ENCODE data around the gene PTPRN2. TPM values are rescaled to one million over a fixed set of nuclear protein-coding genes. Genes with fewer than 3 reads are reported as not detected.

Gene PTPRN2
- total RNA-seq, 1 experiment from 2014 or later, result 2.1 TPM

DNA sequence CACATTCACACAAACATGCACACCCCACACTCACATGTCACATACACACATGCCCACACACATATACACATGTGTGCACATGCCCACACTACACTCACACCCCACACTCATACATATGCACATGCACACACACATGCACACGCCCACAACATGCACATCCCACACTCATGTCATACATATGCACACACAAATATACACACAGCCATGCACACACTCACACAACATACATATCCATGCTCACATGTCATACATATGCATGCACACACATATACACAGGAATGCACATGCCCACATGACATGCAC, 1031.0 kb downstream of the PTPRN2 start:
- Histone ChIP-seq H3K4me3 (replicated peaks in 1 of 2; ENCODE audit: low read depth in 1 of 2, low read length in 2 of 2) (no peak overlapping the region), H3K4me2 (ENCODE audit: low read length) (no peak overlapping the region), H3K79me2 (ENCODE audit: insufficient read depth, low read length) (no peaks in the 10 kb centered on the region), H3K36me3 (ENCODE audit: control insufficient read depth in 1 of 2, insufficient read depth in 2 of 2, low read length in 2 of 2) (no peaks in the 10 kb centered on the region), H3K4me1 (ENCODE audit: control insufficient read depth in 1 of 2, insufficient read depth in 2 of 2, low read length in 2 of 2) (no peaks in the 10 kb centered on the region), H3K9me2 (ENCODE audit: insufficient read depth) (no peaks in the 10 kb centered on the region), H3K9ac (ENCODE audit: low read length) (no peak overlapping the region), H3K27ac (ENCODE audit: low read depth, low read length) (no peak overlapping the region), H3K9me3 (ENCODE audit: control insufficient read depth in 1 of 2, insufficient read depth in 1 of 2, low read depth in 1 of 2, low read length in 2 of 2) (no peaks in the 10 kb centered on the region), H4K20me1 (ENCODE audit: insufficient read depth) (no peaks in the 10 kb centered on the region), H3K27me3 (ENCODE audit: insufficient read depth, low read length) (no peaks in the 10 kb centered on the region), H2AFZ (ENCODE audit: low read depth, low read length, poor library complexity, severe bottlenecking) (no peak overlapping the region)
- CTCF ChIA-PET, result no interaction called here
- intact Hi-C loops (cut with micrococcal nuclease), result no loop called here
- no peak for DNase-seq (ENCODE audit: low read depth, low spot score)
- RAD21 ChIA-PET (ENCODE audit: low non-redundant PET in 1 of 2, low total read pairs in 2 of 2, uncharacterized antibody in 2 of 2, unreplicated experiment in 2 of 2), result no interaction called here
- no TSS peak for BruUV-seq (replicated peaks)
- POLR2A ChIA-PET, result no interaction called here
- ATAC-seq, result no peak
- no peak for TF ChIP-seq SP1 (IDR thresholded peaks at IDR 0.05; ENCODE audit: low read depth)
- TF ChIP-seq, protein P1, sequence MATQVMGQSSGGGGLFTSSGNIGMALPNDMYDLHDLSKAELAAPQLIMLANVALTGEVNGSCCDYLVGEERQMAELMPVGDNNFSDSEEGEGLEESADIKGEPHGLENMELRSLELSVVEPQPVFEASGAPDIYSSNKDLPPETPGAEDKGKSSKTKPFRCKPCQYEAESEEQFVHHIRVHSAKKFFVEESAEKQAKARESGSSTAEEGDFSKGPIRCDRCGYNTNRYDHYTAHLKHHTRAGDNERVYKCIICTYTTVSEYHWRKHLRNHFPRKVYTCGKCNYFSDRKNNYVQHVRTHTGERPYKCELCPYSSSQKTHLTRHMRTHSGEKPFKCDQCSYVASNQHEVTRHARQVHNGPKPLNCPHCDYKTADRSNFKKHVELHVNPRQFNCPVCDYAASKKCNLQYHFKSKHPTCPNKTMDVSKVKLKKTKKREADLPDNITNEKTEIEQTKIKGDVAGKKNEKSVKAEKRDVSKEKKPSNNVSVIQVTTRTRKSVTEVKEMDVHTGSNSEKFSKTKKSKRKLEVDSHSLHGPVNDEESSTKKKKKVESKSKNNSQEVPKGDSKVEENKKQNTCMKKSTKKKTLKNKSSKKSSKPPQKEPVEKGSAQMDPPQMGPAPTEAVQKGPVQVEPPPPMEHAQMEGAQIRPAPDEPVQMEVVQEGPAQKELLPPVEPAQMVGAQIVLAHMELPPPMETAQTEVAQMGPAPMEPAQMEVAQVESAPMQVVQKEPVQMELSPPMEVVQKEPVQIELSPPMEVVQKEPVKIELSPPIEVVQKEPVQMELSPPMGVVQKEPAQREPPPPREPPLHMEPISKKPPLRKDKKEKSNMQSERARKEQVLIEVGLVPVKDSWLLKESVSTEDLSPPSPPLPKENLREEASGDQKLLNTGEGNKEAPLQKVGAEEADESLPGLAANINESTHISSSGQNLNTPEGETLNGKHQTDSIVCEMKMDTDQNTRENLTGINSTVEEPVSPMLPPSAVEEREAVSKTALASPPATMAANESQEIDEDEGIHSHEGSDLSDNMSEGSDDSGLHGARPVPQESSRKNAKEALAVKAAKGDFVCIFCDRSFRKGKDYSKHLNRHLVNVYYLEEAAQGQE (IDR thresholded peaks at IDR 0.05; ENCODE audit: low read depth), result no peak
- TF ChIP-seq FOSL1 (IDR thresholded peaks at IDR 0.05; ENCODE audit: low read depth), result no peak

DNA sequence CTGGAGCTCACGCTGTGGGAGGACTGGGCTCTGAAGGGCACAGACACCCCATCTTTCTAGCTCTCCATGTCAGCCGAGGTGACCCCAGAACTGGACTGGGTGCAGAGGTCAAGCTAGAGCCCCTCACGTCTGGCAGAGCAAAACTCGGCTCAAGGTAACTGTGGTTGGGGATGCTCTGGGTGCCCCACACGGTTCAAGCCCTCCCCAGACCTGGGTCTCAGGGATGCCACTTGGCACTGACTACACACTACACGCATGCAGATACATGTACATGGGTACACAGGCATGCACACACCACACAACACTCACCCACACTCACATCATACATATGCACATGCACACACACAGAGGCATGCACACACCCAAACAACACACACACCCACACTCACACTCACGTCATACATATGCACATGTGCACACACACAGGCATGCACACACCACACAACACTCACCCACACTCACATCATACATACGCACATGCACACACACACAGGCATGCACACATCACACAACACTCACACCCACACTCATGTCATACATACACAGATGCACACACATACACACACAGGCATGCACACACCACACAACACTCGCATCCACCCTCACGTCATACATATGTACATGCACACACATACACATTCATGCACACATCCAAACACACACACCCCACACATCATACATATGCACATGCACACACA, 1031.5 kb downstream of the PTPRN2 start:
- Histone ChIP-seq H3K27ac (ENCODE audit: low read depth, low read length) (no peak overlapping the region), H3K9me2 (ENCODE audit: insufficient read depth) (no peaks in the 10 kb centered on the region), H3K4me2 (ENCODE audit: low read length) (no peak overlapping the region), H2AFZ (ENCODE audit: low read depth, low read length, poor library complexity, severe bottlenecking) (no peak overlapping the region), H3K36me3 (ENCODE audit: control insufficient read depth in 1 of 2, insufficient read depth in 2 of 2, low read length in 2 of 2) (no peaks in the 10 kb centered on the region), H3K4me1 (ENCODE audit: control insufficient read depth in 1 of 2, insufficient read depth in 2 of 2, low read length in 2 of 2) (no peaks in the 10 kb centered on the region), H3K79me2 (ENCODE audit: insufficient read depth, low read length) (no peaks in the 10 kb centered on the region), H3K9ac (ENCODE audit: low read length) (no peak overlapping the region), H3K9me3 (ENCODE audit: control insufficient read depth in 1 of 2, insufficient read depth in 1 of 2, low read depth in 1 of 2, low read length in 2 of 2) (no peaks in the 10 kb centered on the region), H3K4me3 (replicated peaks in 1 of 2; ENCODE audit: low read depth in 1 of 2, low read length in 2 of 2) (no peak overlapping the region), H4K20me1 (ENCODE audit: insufficient read depth) (no peaks in the 10 kb centered on the region), H3K27me3 (ENCODE audit: insufficient read depth, low read length) (no peaks in the 10 kb centered on the region)
- intact Hi-C loops (cut with micrococcal nuclease), result no loop called here
- CTCF ChIA-PET, result no interaction called here
- RAD21 ChIA-PET (ENCODE audit: low non-redundant PET in 1 of 2, low total read pairs in 2 of 2, uncharacterized antibody in 2 of 2, unreplicated experiment in 2 of 2), result no interaction called here
- ATAC-seq (no peak), DNase-seq (ENCODE audit: low read depth, low spot score) (no peak)
- TF ChIP-seq CBX3 (IDR thresholded peaks at IDR 0.05; ENCODE audit: low read depth) (no peak), EZH2phosphoT487 (IDR thresholded peaks at IDR 0.05; ENCODE audit: borderline replicate concordance) (no peak), SP1 (IDR thresholded peaks at IDR 0.05; ENCODE audit: low read depth) (no peak), FOSL1 (IDR thresholded peaks at IDR 0.05; ENCODE audit: low read depth) (no peak), CEBPB (IDR thresholded peaks at IDR 0.05; ENCODE audit: low read depth) (no peak), ELF1 (IDR thresholded peaks at IDR 0.05; ENCODE audit: borderline replicate concordance, low read depth) (no peak), POLR2A (IDR thresholded peaks at IDR 0.05; ENCODE audit: borderline replicate concordance, extremely low read depth, insufficient read depth, insufficient read length) (no peak), ZFX (IDR thresholded peaks at IDR 0.05) (no peak), SRF (IDR thresholded peaks at IDR 0.05; ENCODE audit: low read depth) (no peak), JUND (IDR thresholded peaks at IDR 0.05) (no peak)
- TF ChIP-seq, protein P2, sequence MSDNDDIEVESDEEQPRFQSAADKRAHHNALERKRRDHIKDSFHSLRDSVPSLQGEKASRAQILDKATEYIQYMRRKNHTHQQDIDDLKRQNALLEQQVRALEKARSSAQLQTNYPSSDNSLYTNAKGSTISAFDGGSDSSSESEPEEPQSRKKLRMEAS (IDR thresholded peaks at IDR 0.05), result no peak
- TF ChIP-seq, protein P3, sequence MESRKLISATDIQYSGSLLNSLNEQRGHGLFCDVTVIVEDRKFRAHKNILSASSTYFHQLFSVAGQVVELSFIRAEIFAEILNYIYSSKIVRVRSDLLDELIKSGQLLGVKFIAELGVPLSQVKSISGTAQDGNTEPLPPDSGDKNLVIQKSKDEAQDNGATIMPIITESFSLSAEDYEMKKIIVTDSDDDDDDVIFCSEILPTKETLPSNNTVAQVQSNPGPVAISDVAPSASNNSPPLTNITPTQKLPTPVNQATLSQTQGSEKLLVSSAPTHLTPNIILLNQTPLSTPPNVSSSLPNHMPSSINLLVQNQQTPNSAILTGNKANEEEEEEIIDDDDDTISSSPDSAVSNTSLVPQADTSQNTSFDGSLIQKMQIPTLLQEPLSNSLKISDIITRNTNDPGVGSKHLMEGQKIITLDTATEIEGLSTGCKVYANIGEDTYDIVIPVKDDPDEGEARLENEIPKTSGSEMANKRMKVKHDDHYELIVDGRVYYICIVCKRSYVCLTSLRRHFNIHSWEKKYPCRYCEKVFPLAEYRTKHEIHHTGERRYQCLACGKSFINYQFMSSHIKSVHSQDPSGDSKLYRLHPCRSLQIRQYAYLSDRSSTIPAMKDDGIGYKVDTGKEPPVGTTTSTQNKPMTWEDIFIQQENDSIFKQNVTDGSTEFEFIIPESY (IDR thresholded peaks at IDR 0.05; ENCODE audit: extremely low read depth, insufficient replicate concordance, low read length), result no peak
- TF ChIP-seq, protein P4, sequence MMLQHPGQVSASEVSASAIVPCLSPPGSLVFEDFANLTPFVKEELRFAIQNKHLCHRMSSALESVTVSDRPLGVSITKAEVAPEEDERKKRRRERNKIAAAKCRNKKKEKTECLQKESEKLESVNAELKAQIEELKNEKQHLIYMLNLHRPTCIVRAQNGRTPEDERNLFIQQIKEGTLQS (IDR thresholded peaks at IDR 0.05), result no peak
- BruUV-seq (replicated peaks), result no TSS peak
- POLR2A ChIA-PET, result no interaction called here
